ENCODE data around the gene USP3. TPM values are rescaled to one million over a fixed set of nuclear protein-coding genes. Genes with fewer than 3 reads are reported as not detected.
"Not testable (repeated sequence)": the region's sequence is repeated elsewhere in the genome, so short reads cannot be mapped to it uniquely, and the experiment has no call there.

The USP3 gene
- total and polyA plus RNA-seq, 9 donors: 21.1 to 76.0 (median 60.1) TPM

DNA sequence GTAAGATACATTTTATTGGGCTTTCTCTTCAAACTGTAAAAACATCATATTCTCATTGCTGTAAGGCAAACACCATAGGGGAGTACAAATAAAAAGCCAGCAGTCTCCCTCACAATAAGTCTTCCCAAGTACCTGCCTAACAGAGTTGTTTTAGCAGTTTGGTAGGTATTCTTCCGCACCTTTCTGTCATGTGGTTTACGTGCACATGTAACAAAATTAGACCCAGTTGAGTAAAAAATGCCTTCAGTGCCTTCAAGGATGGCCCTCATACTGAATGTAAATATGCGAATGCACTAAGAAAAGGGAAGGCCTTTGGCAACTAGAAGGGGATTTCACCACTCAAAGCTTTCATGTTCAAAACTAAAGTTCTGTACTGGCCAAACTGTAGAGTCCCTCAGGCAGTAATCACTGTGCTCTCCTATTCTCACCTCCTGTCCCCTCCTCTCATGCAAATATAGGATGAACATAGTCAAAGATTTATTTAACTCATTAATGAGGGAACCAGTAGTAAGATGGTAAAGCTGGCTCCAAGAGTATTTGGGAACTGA lies 26.4 kb downstream of the USP3 start:
- Histone ChIP-seq H3K36me3 (no peaks in the 10 kb centered on the region), H3K4me3 (no peak overlapping the region), H3K27me3 (no peaks in the 10 kb centered on the region), H3K9me3 (no peaks in the 10 kb centered on the region), H3K4me1 (ENCODE audit: insufficient read depth) (peaks cover 9% of the 10 kb centered on the region), H3K27ac (no peak overlapping the region)
- intact Hi-C loops (cut with DNase I): no loop called here
- DNase-seq: no peak
- TF ChIP-seq POLR2A (IDR thresholded peaks at IDR 0.05): no peak
- no peak for TF ChIP-seq CTCF (IDR thresholded peaks at IDR 0.05)
- no peak for TF ChIP-seq EP300 (IDR thresholded peaks at IDR 0.05)
- WGBS, 3 donors: 96 to 97% (median 97%) methylated on average over 3 of the region's 3 CpGs

- Histone ChIP-seq H3K27ac (no peak overlapping the region), H3K36me3 (no peaks in the 10 kb centered on the region), H3K27me3 (no peaks in the 10 kb centered on the region), H3K4me1 (ENCODE audit: insufficient read depth) (peaks cover 10% of the 10 kb centered on the region), H3K4me3 (no peak overlapping the region), H3K9me3 (no peaks in the 10 kb centered on the region)
- TF ChIP-seq CTCF (IDR thresholded peaks at IDR 0.05) (no peak), POLR2A (IDR thresholded peaks at IDR 0.05) (no peak), EP300 (IDR thresholded peaks at IDR 0.05) (no peak)
- WGBS, 3 donors: 93 to 97% (median 95%) methylated on average over 4 of the region's 4 CpGs
- intact Hi-C loops (cut with DNase I): no loop called here
- no peak for DNase-seq
These were observed 27.2 kb downstream of the USP3 start for GRCh38 chr15:63531586-63531985.

- Histone ChIP-seq H3K27ac (no peak overlapping the region), H3K4me1 (ENCODE audit: insufficient read depth) (peaks cover 6% of the 10 kb centered on the region), H3K27me3 (no peaks in the 10 kb centered on the region), H3K9me3 (no peaks in the 10 kb centered on the region), H3K36me3 (no peaks in the 10 kb centered on the region), H3K4me3 (no peak overlapping the region)
- no peak for TF ChIP-seq CTCF (IDR thresholded peaks at IDR 0.05)
- intact Hi-C loops (cut with DNase I): no loop called here
- WGBS, 3 donors: 86 to 90% (median 90%) methylated on average over 5 of the region's 5 CpGs
- no peak for DNase-seq
These were observed 27.9 kb downstream of the USP3 start for GRCh38 chr15:63532307-63532744.

DNA sequence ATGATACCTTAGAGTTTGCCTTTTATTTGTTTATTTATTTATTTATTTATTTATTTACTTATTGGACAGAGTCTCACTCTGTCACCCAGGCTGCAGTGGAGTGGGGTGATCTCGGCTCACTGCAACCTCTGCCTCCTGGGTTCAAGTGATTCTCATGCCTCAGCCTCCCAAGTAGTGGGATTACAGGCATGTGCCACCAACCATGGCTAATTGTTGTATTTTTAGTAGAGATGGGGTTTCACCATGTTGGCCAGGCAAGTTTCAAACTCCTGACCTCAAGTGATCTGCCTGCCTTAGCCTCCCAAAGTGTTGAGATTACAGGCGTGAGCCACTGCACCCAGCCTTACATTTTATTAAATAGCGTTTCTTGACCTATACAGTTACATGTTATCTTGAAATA lies 30.5 kb downstream of the USP3 start:
- intact Hi-C loops (cut with DNase I); H3K9me3 ChIP-seq; DNase-seq; H3K36me3 ChIP-seq; H3K4me3 ChIP-seq; H3K27ac ChIP-seq; H3K4me1 ChIP-seq (ENCODE audit: insufficient read depth); H3K27me3 ChIP-seq: not testable (repeated sequence)
- 79 to 84% (median 82%) methylated on average over 3 of the region's 3 CpGs for WGBS, 3 donors

- WGBS, 3 donors: 86 to 88% (median 87%) methylated on average over 3 of the region's 3 CpGs
- intact Hi-C loops (cut with DNase I): no loop called here
These were observed 31.3 kb downstream of the USP3 start for GRCh38 chr15:63535689-63536088.

More at GRCh38 chr15:63535689-63536088, 31.3 kb downstream of the USP3 start:
- TF ChIP-seq CTCF (IDR thresholded peaks at IDR 0.05): no peak
- no peak for TF ChIP-seq EP300 (IDR thresholded peaks at IDR 0.05)
- no peak for TF ChIP-seq POLR2A (IDR thresholded peaks at IDR 0.05)
- DNase-seq: no peak
- Histone ChIP-seq H3K27ac (no peak overlapping the region), H3K4me3 (no peak overlapping the region), H3K9me3 (no peaks in the 10 kb centered on the region), H3K36me3 (no peaks in the 10 kb centered on the region), H3K4me1 (ENCODE audit: insufficient read depth) (peaks cover 7% of the 10 kb centered on the region), H3K27me3 (no peaks in the 10 kb centered on the region)
